Smooth muscle cell (in vitro differentiated cells): Measurements from ENCODE around the gene C8B. TPM values are rescaled to one million over a fixed set of nuclear protein-coding genes. Genes with fewer than 3 reads are reported as not detected.

Experiments used
- DNase-seq: peaks from one replicate; lab custom pipeline; 2025; ENCODE audit not compliant: unreplicated experiment; lab: John Stamatoyannopoulos, UW
- H2AFZ ChIP-seq: fragments of 200-600 bp; sonication (generic); 2 replicates; pipeline ENCODE4 v1.6.0; 2016; ENCODE audit warnings: antibody characterized with exemption, low read depth, mild to moderate bottlenecking
- H3F3A ChIP-seq: fragments of 200-600 bp; sonication (generic); 2 replicates; pipeline ENCODE4 v1.6.0; 2017; ENCODE audit warnings: antibody characterized with exemption, low read depth
- H3K27ac ChIP-seq: fragments of 200-600 bp; sonication (generic); 2 replicates; pipeline ENCODE4 v1.5.1; 2016; ENCODE audit warnings: low read depth, mild to moderate bottlenecking
- H3K27me3 ChIP-seq: fragments of 200-600 bp; sonication (generic); 2 replicates; pipeline ENCODE4 v1.6.1; 2016; ENCODE audit warnings: low read depth, mild to moderate bottlenecking
- H3K36me3 ChIP-seq: fragments of 200-600 bp; sonication (generic); 2 replicates; pipeline ENCODE4 v1.5.1; 2016; ENCODE audit warnings: low read depth
- H3K4me1 ChIP-seq: fragments of 200-600 bp; sonication (generic); 2 replicates; pipeline ENCODE4 v1.5.1; 2016; ENCODE audit warnings: low read depth
- H3K4me2 ChIP-seq: fragments of 200-600 bp; sonication (generic); 2 replicates; pipeline ENCODE4 v1.6.0; 2016; ENCODE audit warnings: mild to moderate bottlenecking
- H3K4me3 ChIP-seq: fragments of 200-600 bp; sonication (generic); 2 replicates; pipeline ENCODE4 v1.5.1; 2016; ENCODE audit warnings: mild to moderate bottlenecking
- H3K79me2 ChIP-seq: fragments of 200-600 bp; sonication (generic); 2 replicates; pipeline ENCODE4 v1.6.0; 2016; ENCODE audit warnings: low read depth, mild to moderate bottlenecking
- H3K9ac ChIP-seq: fragments of 200-600 bp; sonication (generic); 2 replicates; pipeline ENCODE4 v1.6.0; 2016; ENCODE audit warnings: low read depth
- H3K9me3 ChIP-seq: fragments of 200-600 bp; sonication (generic); replicated peaks from 2 replicates; pipeline ENCODE4 v1.5.1; 2016; ENCODE audit warnings: low read depth
- H4K20me1 ChIP-seq: fragments of 200-600 bp; sonication (generic); 2 replicates; pipeline ENCODE4 v1.6.0; 2016; ENCODE audit warnings: low read depth
- CTCF ChIP-seq: fragments of 200-600 bp; sonication (generic); IDR thresholded peaks from 2 replicates; pipeline ENCODE4 v1.5.1; 2017; ENCODE audit warnings: borderline replicate concordance, mild to moderate bottlenecking, antibody characterized with exemption; ENCODE audit not compliant: insufficient read depth, poor library complexity, severe bottlenecking
- WGBS: methylation state at CpG from one replicate; pipeline ENCODE4 v1.1.7; 2016; ENCODE audit warnings: low lambda C conversion rate; 5-methylcytosine and 5-hydroxymethylcytosine counted together
- polyA plus RNA-seq: library from polyadenylated mRNA; unstranded; fragments of >200 nt; fragmentation: Nextera tagmentation; extraction: Ambion mirVana; gene quantifications from 2 replicates; pipeline ENCODE4 v1.2.1, GENCODE V29; 2016
- total RNA-seq: library from RNA; depleted of rRNA; stranded (reverse); fragments of >200 nt; gene quantifications from 2 replicates; pipeline ENCODE4 v1.2.3, GENCODE V29; 2014

C8B gene
- total and polyA plus RNA-seq, 2 experiments from 2014 or later: 0.09 TPM; not detected in 1

- peaks cover 7% of the 10 kb centered on the region for H3K4me1 ChIP-seq
- no peaks in the 10 kb centered on the region for H3K27me3 ChIP-seq
- no peak for DNase-seq
- no peak overlapping the region for H3K4me3 ChIP-seq
- H3K27ac ChIP-seq: no peak overlapping the region
- no peak overlapping the region for H3K4me2 ChIP-seq
- no peak for TF ChIP-seq CTCF
- 31% methylated on average over 2 of the region's 2 CpGs for WGBS
- no peaks in the 10 kb centered on the region for H4K20me1 ChIP-seq
- H3K36me3 ChIP-seq: no peaks in the 10 kb centered on the region
- H3F3A ChIP-seq: no peaks in the 10 kb centered on the region
- H3K9ac ChIP-seq: no peak overlapping the region
- no peak overlapping the region for H2AFZ ChIP-seq
- H3K79me2 ChIP-seq: no peaks in the 10 kb centered on the region
- H3K9me3 ChIP-seq: no peaks in the 10 kb centered on the region
Observed at GRCh38 chr1:56920591-56921001, 45.2 kb downstream of the C8B start.

- no peaks in the 10 kb centered on the region for H3K36me3 ChIP-seq
- H2AFZ ChIP-seq: no peak overlapping the region
- TF ChIP-seq CTCF: no peak
- H3K9ac ChIP-seq: no peak overlapping the region
- no peak overlapping the region for H3K4me3 ChIP-seq
- H3K27ac ChIP-seq: no peak overlapping the region
- no peaks in the 10 kb centered on the region for H3K79me2 ChIP-seq
- H3F3A ChIP-seq: no peaks in the 10 kb centered on the region
- 91% methylated on average over 5 of the region's 5 CpGs for WGBS
- no peak for DNase-seq
- no peaks in the 10 kb centered on the region for H4K20me1 ChIP-seq
- no peaks in the 10 kb centered on the region for H3K4me1 ChIP-seq
- H3K9me3 ChIP-seq: no peaks in the 10 kb centered on the region
- no peak overlapping the region for H3K4me2 ChIP-seq
- H3K27me3 ChIP-seq: no peaks in the 10 kb centered on the region
Observed at GRCh38 chr1:56917356-56917755, 48.5 kb downstream of the C8B start.

GRCh38 chr1:56916630-56917029 lies 49.2 kb downstream of the C8B start:
- Histone ChIP-seq H3K27me3 (no peaks in the 10 kb centered on the region), H3K79me2 (no peaks in the 10 kb centered on the region), H3K9me3 (no peaks in the 10 kb centered on the region), H3K4me3 (no peak overlapping the region), H3K4me2 (no peak overlapping the region), H4K20me1 (no peaks in the 10 kb centered on the region), H3F3A (no peaks in the 10 kb centered on the region), H3K27ac (no peak overlapping the region), H3K4me1 (no peaks in the 10 kb centered on the region), H3K36me3 (no peaks in the 10 kb centered on the region), H2AFZ (no peak overlapping the region), H3K9ac (no peak overlapping the region)
- WGBS: 90% methylated on average over 3 of the region's 3 CpGs
- no peak for TF ChIP-seq CTCF
- no peak for DNase-seq

- no peak overlapping the region for H3K4me3 ChIP-seq
- H3F3A ChIP-seq: no peaks in the 10 kb centered on the region
- TF ChIP-seq CTCF: no peak
- no peaks in the 10 kb centered on the region for H3K9me3 ChIP-seq
- no peaks in the 10 kb centered on the region for H3K4me1 ChIP-seq
- H3K79me2 ChIP-seq: no peaks in the 10 kb centered on the region
- no peaks in the 10 kb centered on the region for H3K27me3 ChIP-seq
- WGBS: 91% methylated on average over 4 of the region's 4 CpGs
- no peak overlapping the region for H3K27ac ChIP-seq
- H2AFZ ChIP-seq: no peak overlapping the region
- H3K9ac ChIP-seq: no peak overlapping the region
- no peak for DNase-seq
- no peaks in the 10 kb centered on the region for H3K36me3 ChIP-seq
- no peaks in the 10 kb centered on the region for H4K20me1 ChIP-seq
- H3K4me2 ChIP-seq: no peak overlapping the region
Observed at GRCh38 chr1:56915960-56916359, 49.9 kb downstream of the C8B start.
